Esophagus squamous epithelium (tissue), 5 donors: Measurements from ENCODE around the gene RAB11FIP2. TPM values are rescaled to one million over a fixed set of nuclear protein-coding genes. Genes with fewer than 3 reads are reported as not detected.
"Not testable (repeated sequence)": the region's sequence is repeated elsewhere in the genome, so short reads cannot be mapped to it uniquely, and the experiment has no call there.

Experiments
- DNase-seq: peaks from one replicate; lab custom pipeline; 2025; lab: John Stamatoyannopoulos, UW
- H3K27ac ChIP-seq, 4 donors: fragments of 200-600 bp; sonication (generic); one replicate each; pipeline ENCODE4 v1.5.1; 2016 to 2019; ENCODE audit warnings: mild to moderate bottlenecking in 1 of 4
- H3K27me3 ChIP-seq, 4 donors: fragments of 200-600 bp; sonication (generic); 1 replicate in 3 of 4; 2 replicates in 1 of 4; pipeline versions ENCODE4 v1.5.1 to v1.6.0; 2017 to 2021; ENCODE audit warnings: antibody characterized with exemption in 1 of 4
- H3K36me3 ChIP-seq, 3 donors: fragments of 200-600 bp; sonication (generic); one replicate each; pipeline ENCODE4 v1.5.1; 2016 to 2019
- H3K4me1 ChIP-seq, 3 donors: fragments of 200-600 bp; sonication (generic); one replicate each; pipeline ENCODE4 v1.5.1; 2017 to 2019
- H3K4me3 ChIP-seq, 4 donors: fragments of 200-600 bp; sonication (generic); 1 replicate in 3 of 4; 2 replicates in 1 of 4; pipeline ENCODE4 v1.5.1; 2016 to 2019; ENCODE audit warnings: mild to moderate bottlenecking in 2 of 4, moderate library complexity in 1 of 4
- H3K9me3 ChIP-seq, 3 donors: fragments of 200-600 bp; sonication (generic); one replicate each; pipeline ENCODE4 v1.5.1; 2016 to 2019
- POLR2A ChIP-seq, 4 donors: fragments of 450-650 bp; IDR thresholded peaks; one replicate each; pipeline ENCODE4 v1.6.1; 2017; ENCODE audit warnings: antibody characterized with exemption in 4 of 4, mild to moderate bottlenecking in 4 of 4, moderate library complexity in 3 of 4
- WGBS, 2 donors: methylation state at CpG; one replicate each; pipeline ENCODE4 v1.1.5; 2018; 5-methylcytosine and 5-hydroxymethylcytosine counted together
- intact Hi-C: fragments of 100-400 bp; cut with DNase I; formaldehyde crosslinking; loops from one replicate; pipeline ENCODE4 v1.15.0; 2022
- total RNA-seq, 4 donors: library from RNA; depleted of rRNA; stranded (reverse); fragments of >200 nt; gene quantifications; one replicate each; pipeline ENCODE4 v1.1.0, GENCODE V29; 2016
- TF ChIP-seq, protein P1 (sequence below), 6 experiments: fragments of 450-650 bp in 4 of 6; fragments of 200-600 bp in 2 of 6; sonication (generic) in 2 of 6; IDR thresholded peaks; one replicate each; pipeline ENCODE4 v1.5.1; 2016 to 2019; ENCODE audit warnings: antibody characterized with exemption in 6 of 6, mild to moderate bottlenecking in 4 of 6, moderate library complexity in 4 of 6
- donor health status: DM: yes; HTN: yes; CAD: no.

Gene RAB11FIP2
- total RNA-seq, 4 donors from 2014 or later = 6.2 to 21.0 (median 11.6) TPM

DNA sequence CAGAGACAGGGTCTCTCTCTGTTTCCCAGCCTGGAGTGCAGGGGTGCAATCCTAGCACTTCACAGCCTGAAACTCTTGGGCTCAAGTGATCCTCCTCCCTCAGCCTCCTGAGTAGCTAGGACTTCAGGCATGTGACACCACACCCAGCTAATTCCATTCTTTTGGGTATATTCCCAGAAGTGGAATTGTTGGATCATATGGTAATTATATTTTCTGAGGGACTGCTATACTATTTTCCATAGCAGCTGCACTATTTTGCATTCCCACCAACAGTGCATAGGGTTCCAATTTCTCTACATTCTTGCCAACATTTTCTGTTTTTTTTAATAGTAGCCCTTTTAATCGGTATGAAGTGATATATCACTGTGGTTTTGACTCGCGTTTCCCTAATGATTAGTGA lies 30.0 kb upstream of the RAB11FIP2 start:
- no peak overlapping the region for H3K4me3 ChIP-seq
- no peaks in the 10 kb centered on the region for H3K27me3 ChIP-seq
- H3K4me1 ChIP-seq = no peaks in the 10 kb centered on the region
- no peak overlapping the region for H3K27ac ChIP-seq
- no peak for DNase-seq
- WGBS, 2 donors = 74 to 85% methylated on average over 3 of the region's 3 CpGs
- H3K9me3 ChIP-seq = no peaks in the 10 kb centered on the region
- no peaks in the 10 kb centered on the region for H3K36me3 ChIP-seq
- TF ChIP-seq, protein P1, sequence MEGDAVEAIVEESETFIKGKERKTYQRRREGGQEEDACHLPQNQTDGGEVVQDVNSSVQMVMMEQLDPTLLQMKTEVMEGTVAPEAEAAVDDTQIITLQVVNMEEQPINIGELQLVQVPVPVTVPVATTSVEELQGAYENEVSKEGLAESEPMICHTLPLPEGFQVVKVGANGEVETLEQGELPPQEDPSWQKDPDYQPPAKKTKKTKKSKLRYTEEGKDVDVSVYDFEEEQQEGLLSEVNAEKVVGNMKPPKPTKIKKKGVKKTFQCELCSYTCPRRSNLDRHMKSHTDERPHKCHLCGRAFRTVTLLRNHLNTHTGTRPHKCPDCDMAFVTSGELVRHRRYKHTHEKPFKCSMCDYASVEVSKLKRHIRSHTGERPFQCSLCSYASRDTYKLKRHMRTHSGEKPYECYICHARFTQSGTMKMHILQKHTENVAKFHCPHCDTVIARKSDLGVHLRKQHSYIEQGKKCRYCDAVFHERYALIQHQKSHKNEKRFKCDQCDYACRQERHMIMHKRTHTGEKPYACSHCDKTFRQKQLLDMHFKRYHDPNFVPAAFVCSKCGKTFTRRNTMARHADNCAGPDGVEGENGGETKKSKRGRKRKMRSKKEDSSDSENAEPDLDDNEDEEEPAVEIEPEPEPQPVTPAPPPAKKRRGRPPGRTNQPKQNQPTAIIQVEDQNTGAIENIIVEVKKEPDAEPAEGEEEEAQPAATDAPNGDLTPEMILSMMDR (IDR thresholded peaks at IDR 0.05) = no peak
- TF ChIP-seq POLR2A (IDR thresholded peaks at IDR 0.05) = no peak
- intact Hi-C loops = no loop called here

DNA sequence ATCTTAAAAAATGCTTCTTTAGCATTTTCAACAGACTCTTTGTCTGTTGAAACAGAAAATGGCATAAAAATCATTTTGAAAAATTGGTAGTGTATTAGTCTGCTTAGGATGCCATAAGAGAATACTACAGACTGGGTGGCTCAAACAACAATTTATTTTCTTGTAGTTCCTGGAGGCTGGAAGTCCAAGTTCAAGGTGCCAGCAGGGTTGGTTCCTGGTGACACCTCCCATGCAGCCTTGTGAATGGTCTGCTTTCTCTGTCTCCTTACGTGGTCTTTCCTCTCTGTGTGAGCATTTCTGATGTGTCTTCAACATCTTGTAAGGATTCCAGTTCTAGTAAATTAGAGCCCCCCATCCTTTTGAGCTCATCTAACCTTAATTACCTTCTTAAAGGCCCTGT lies 26.1 kb upstream of the RAB11FIP2 start:
- DNase-seq = no peak
- H3K4me3 ChIP-seq = no peak overlapping the region
- no peak overlapping the region for H3K27ac ChIP-seq
- no peaks in the 10 kb centered on the region for H3K36me3 ChIP-seq
- H3K27me3 ChIP-seq = no peaks in the 10 kb centered on the region
- H3K4me1 ChIP-seq = no peaks in the 10 kb centered on the region
- 93 to 94% methylated on average over 1 of the region's 1 CpG for WGBS, 2 donors
- no peak for TF ChIP-seq POLR2A (IDR thresholded peaks at IDR 0.05)
- TF ChIP-seq, protein P1 (IDR thresholded peaks at IDR 0.05) = no peak
- no peaks in the 10 kb centered on the region for H3K9me3 ChIP-seq
- intact Hi-C loops = no loop called here

DNA sequence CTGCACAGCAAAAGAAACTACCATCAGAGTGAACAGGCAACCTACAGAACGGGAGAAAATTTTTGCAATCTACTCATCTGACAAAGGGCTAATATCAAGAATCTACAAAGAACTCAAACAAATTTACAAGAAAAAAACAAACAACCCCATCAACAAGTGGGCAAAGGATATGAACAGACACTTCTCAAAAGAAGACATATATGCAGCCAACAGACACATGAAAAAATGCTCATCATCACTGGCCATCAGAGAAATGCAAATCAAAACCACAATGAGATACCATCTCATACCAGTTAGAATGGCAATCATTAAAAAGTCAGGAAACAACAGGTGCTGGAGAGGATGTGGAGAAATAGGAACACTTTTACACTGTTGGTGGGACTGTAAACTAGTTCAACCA lies 20.6 kb upstream of the RAB11FIP2 start:
- H3K9me3 ChIP-seq, intact Hi-C loops, H3K4me3 ChIP-seq, H3K36me3 ChIP-seq, H3K27ac ChIP-seq, H3K27me3 ChIP-seq, DNase-seq, H3K4me1 ChIP-seq: not testable (repeated sequence)
- 86% methylated on average over 1 of the region's 1 CpG; no CpG with 5 or more reads in 1 of the 2 donors for WGBS, 2 donors

DNA sequence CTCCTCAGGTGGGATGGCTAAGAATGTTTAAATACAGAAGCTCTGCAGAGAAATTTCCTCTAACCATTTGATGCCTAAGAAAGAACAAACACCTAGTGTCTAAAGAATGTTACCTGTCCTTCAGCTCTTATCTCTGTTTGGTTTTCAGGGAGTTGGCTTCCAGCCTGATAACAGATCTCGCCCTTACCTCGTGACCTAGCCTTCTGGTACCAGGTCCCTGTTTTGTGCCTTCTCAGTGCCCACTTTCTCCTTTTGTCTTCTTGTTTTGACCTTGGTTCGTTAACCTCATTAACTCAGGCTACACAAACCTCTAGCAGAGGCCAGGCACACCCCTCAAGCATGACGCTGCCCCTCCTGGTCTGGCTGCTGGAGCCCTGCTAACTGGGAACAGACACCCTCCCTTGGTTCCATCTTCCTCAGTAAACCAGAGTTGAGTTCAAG lies 16.1 kb upstream of the RAB11FIP2 start:
- TF ChIP-seq POLR2A (IDR thresholded peaks at IDR 0.05) = no peak
- TF ChIP-seq, protein P1 (IDR thresholded peaks at IDR 0.05) = no peak
- no peak overlapping the region for H3K4me3 ChIP-seq
- no peak overlapping the region for H3K27ac ChIP-seq
- H3K27me3 ChIP-seq = no peaks in the 10 kb centered on the region
- H3K9me3 ChIP-seq = no peaks in the 10 kb centered on the region
- no peak for DNase-seq
- WGBS, 2 donors = 78 to 83% methylated on average over 4 of the region's 4 CpGs
- no peaks in the 10 kb centered on the region for H3K4me1 ChIP-seq
- intact Hi-C loops = no loop called here
- no peaks in the 10 kb centered on the region for H3K36me3 ChIP-seq

DNA sequence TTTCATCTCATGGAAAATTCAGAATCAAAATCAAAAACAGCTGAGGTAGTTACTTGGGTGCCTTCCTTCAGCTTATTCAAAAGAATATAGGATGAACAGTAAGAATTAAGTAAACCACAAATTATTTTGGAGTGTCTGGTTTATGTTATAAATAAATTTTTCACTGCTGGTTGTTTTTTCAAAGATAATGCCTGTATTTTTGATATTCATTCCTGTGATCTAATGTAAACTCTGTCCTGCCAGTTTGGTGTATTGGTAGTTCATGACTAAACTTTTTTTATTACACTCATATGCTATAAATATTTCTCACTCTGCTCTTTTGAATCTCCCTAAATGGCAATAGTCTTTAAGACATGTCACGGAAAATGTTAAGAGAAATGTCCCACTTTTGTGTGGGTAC lies 11.6 kb upstream of the RAB11FIP2 start:
- H3K27me3 ChIP-seq = no peaks in the 10 kb centered on the region
- 89 to 95% methylated on average over 1 of the region's 1 CpG for WGBS, 2 donors
- no peak overlapping the region for H3K4me3 ChIP-seq
- no peak for DNase-seq
- peaks cover 0 to 7% (median 6%) of the 10 kb centered on the region in 3 donors for H3K4me1 ChIP-seq
- TF ChIP-seq POLR2A (IDR thresholded peaks at IDR 0.05) = no peak
- intact Hi-C loops = no loop called here
- no peak overlapping the region for H3K27ac ChIP-seq
- no peaks in the 10 kb centered on the region for H3K36me3 ChIP-seq
- no peaks in the 10 kb centered on the region for H3K9me3 ChIP-seq

DNA sequence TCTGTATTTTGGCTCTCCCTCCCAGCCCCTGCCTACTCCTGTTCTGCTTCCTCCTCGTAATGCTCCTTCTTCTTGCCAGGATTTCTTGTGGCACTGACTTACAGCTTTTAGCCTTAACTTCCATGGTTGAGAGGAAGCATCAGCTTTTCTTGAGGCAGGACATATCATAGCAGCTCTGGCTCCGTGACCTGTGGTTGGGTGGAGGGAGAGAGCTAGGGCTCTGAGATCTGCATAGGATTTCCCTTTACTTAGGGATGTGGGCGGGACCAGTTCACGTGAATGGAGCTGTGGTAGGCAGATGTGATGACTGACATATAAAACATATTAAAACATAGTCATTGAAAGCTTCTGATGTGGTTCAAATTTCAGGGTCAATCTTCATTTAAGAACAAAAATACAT lies 10.6 kb upstream of the RAB11FIP2 start:
- Histone ChIP-seq H3K9me3 (no peaks in the 10 kb centered on the region), H3K27me3 (no peaks in the 10 kb centered on the region), H3K36me3 (no peaks in the 10 kb centered on the region), H3K27ac (no peak overlapping the region), H3K4me1 (peaks cover 0 to 7% (median 6%) of the 10 kb centered on the region in 3 donors), H3K4me3 (no peak overlapping the region)
- TF ChIP-seq, protein P1 (IDR thresholded peaks at IDR 0.05) = no peak
- TF ChIP-seq POLR2A (IDR thresholded peaks at IDR 0.05) = no peak
- no peak for DNase-seq
- intact Hi-C loops = no loop called here
- WGBS, 2 donors = 81 to 98% methylated on average over 4 of the region's 4 CpGs
